ENCODE measurements around the gene TARDBP. TPM values are rescaled to one million over a fixed set of nuclear protein-coding genes. Genes with fewer than 3 reads are reported as not detected.

TARDBP gene
- total and polyA plus RNA-seq, 9 of the 15 experiments (the other 6 are each of a cell fraction or from before 2014, with no cell fraction given) = 122 to 515 (median 243) TPM

DNA sequence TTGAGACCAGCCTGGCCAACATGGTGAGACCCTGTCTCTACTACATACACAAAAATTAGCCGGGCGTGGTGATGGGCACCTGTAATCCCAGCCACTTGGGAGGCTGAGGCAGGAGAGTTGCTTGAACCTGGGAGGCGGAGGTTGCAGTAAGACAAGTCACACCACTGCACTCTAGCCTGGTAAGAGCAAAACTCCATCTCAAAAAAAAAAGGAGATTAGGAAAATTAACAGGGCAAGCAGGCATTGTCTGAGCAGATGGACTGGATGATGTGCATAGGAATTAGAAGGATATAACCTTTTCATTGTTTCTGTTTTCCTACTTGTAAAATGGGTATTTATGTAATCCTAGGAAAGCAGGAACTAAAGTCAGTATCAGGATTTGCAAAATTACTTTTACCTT is 15.6 kb downstream of the TARDBP start:
- FAIRE-seq (no peak), DNase-seq (ENCODE audit: extremely low read depth in 1 of 4, low spot score in 3 of 4) (no peak), ATAC-seq (no peak)
- Histone ChIP-seq H3K9me1 (ENCODE audit: control insufficient read depth, insufficient read depth, low read length) (no peaks in the 10 kb centered on the region), H3K9me3 (replicated peaks; ENCODE audit: control insufficient read depth, insufficient read depth, low read depth, low read length) (no peaks in the 10 kb centered on the region), H3K27me3 (ENCODE audit: control insufficient read depth in 2 of 2, insufficient read depth in 2 of 2, low read length in 2 of 2) (no peaks in the 10 kb centered on the region), H2AFZ (ENCODE audit: low read depth, low read length) (no peak overlapping the region), H4K20me1 (replicated peaks; ENCODE audit: control insufficient read depth, insufficient read depth, low read length) (no peaks in the 10 kb centered on the region), H3K9ac (ENCODE audit: insufficient read depth in 1 of 2, low read depth in 2 of 2, low read length in 2 of 2) (no peak overlapping the region), H3K79me2 (ENCODE audit: control insufficient read depth, insufficient read depth, low read length) (no peaks in the 10 kb centered on the region), H3K4me1 (replicated peaks in 1 of 2; ENCODE audit: control insufficient read depth in 2 of 2, insufficient read depth in 2 of 2, low read length in 2 of 2) (no peaks in the 10 kb centered on the region), H3K36me3 (ENCODE audit: control insufficient read depth, insufficient read depth, low read length) (peaks cover 44% of the 10 kb centered on the region), H3K4me3 (no peak overlapping the region), H3K27ac (ENCODE audit: extremely low read depth, low read depth, low read length) (no peak overlapping the region), H3K4me2 (ENCODE audit: insufficient read depth, low read length) (no peak overlapping the region)
- no TSS peak for BruUV-seq (replicated peaks)
- intact Hi-C loops (cut with micrococcal nuclease) = no loop called here
- TF ChIP-seq POLR2B (IDR thresholded peaks at IDR 0.05; ENCODE audit: low read depth, partially characterized antibody) = peak; percentile 52
- 0 out of 2 replicates have a peak, but pooled peaks have one; percentile 24 for TF ChIP-seq POLR2H (tag; IDR thresholded peaks at IDR 0.05; ENCODE audit: low read depth)
- TF ChIP-seq ARHGAP35 (IDR thresholded peaks at IDR 0.05; ENCODE audit: partially characterized antibody) = no peak
- TF ChIP-seq, protein P1, sequence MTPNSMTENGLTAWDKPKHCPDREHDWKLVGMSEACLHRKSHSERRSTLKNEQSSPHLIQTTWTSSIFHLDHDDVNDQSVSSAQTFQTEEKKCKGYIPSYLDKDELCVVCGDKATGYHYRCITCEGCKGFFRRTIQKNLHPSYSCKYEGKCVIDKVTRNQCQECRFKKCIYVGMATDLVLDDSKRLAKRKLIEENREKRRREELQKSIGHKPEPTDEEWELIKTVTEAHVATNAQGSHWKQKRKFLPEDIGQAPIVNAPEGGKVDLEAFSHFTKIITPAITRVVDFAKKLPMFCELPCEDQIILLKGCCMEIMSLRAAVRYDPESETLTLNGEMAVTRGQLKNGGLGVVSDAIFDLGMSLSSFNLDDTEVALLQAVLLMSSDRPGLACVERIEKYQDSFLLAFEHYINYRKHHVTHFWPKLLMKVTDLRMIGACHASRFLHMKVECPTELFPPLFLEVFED (CRISPR knock-in tag; conservative IDR thresholded peaks at IDR 0.05) = peak; percentile 73; the same call in 1 of the 2 replicates
- 0 out of 2 replicates have a peak, but pooled peaks have one; percentile 25 for TF ChIP-seq POLR2A (conservative IDR thresholded peaks at IDR 0.05)
- ChIA-PET POLR2A (interaction anchor here (0.6 to 1.5 kb wide), 3 partner anchors 9 to 13 kb away, joined by 3 to 5 read pairs (median 3); no protein-coding TSS in a partner anchor), CTCF (ENCODE audit: low intra/inter-chr PET ratio) (no interaction called here)
- in situ Hi-C loops (cut with MboI) = no loop called here
- 84% methylated on average over 3 of the region's 3 CpGs for WGBS (ENCODE audit: insufficient coverage, low coverage, missing lambda C conversion rate)

Data from K562 (cell line).